GM12801 (cell line): Measurements from ENCODE around the gene PTBP3.

Source experiments
- TF ChIP-seq, protein P1 (sequence below): IDR thresholded peaks from one replicate; pipeline ENCODE4 v1.5.1; 2011; ENCODE audit warnings: control low read depth; ENCODE audit not compliant: insufficient read length; ENCODE audit errors: extremely low read depth

The PTBP3 gene

DNA sequence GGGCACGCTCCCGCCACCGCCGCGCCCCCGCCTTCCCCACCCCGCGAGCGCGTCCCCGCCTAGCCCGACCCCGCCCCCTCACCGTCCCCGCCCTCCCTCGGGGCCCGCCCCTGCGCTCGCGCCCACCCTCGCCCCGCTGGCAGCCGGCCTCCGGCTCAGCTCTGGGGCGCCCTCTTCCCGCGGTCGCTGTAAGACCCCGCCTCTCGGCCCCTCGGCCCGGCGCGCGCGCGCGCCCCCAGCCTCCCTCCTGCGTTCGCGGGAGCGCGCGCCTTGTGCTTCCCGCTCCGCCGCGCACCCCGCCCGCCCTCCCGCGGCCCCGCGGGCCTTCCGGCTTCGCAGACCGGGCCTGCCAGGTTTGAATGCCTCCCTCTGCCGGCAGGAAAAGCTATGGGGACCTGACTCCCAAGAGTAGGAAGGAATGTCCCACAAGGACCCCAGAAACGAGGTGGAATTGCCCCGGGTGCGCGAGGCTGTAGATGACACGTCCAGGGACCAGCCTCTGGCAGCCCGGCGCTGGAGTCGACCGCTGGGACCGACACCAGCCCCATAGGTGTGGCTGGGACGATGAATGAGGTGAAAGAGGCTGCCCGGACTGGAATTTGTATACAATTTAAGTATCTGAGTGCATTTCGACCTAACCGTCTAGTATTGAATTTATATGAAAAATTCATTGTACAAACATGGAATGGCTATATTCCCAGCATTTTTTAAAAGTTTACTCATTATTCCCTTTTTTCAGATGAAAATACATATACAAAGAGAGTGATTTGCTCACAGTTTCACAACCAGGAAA, 416 bp upstream of the PTBP3 start:
- TF ChIP-seq, protein P1, sequence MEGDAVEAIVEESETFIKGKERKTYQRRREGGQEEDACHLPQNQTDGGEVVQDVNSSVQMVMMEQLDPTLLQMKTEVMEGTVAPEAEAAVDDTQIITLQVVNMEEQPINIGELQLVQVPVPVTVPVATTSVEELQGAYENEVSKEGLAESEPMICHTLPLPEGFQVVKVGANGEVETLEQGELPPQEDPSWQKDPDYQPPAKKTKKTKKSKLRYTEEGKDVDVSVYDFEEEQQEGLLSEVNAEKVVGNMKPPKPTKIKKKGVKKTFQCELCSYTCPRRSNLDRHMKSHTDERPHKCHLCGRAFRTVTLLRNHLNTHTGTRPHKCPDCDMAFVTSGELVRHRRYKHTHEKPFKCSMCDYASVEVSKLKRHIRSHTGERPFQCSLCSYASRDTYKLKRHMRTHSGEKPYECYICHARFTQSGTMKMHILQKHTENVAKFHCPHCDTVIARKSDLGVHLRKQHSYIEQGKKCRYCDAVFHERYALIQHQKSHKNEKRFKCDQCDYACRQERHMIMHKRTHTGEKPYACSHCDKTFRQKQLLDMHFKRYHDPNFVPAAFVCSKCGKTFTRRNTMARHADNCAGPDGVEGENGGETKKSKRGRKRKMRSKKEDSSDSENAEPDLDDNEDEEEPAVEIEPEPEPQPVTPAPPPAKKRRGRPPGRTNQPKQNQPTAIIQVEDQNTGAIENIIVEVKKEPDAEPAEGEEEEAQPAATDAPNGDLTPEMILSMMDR = no peak

DNA sequence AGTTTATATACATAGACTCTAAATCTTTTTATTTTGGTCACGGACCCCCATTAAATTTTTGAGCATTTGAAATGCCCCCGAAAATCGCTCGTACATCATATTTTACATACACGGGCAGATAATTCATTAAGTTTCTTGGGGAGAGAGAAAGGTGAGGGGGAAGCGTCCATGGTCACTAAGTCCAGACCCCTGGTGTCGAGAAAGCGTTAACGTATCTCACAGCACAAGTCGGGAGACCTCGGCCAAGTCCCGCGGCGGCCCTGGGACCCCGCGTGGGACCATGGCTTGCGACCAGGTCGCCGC, 794 bp downstream of the PTBP3 start:
- TF ChIP-seq, protein P1 = no peak

DNA sequence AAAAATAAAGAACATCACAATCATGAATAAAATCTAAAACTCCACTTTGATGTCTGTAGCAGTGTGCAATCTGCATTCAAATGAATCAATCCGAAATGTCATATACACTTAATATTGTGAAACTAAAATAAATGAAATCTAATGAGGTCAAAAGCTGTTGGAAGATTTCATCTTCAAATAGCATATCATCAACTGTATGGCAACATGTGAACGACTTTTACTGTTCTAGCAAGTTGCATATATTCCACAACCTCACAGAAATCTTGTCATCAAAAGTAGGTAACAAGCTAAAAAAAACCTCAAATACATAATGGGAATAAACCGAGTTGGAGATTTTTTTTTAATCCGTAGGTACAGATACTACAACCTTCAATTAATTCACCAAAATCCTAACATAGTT, 1.2 kb downstream of the PTBP3 start:
- TF ChIP-seq, protein P1 = no peak

DNA sequence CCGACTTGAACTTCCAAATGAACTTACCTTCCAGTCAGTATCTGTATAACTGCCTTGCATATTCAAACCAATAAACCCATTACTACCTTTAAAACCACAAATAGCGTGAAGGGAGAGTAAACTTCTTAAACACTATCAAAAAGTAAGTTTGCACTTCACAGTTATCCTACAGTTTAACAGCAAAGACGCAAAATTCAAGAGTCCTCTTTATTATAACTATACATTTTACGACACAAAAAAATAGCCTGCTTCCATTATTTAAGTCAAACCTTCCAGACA, 1.8 kb downstream of the PTBP3 start:
- TF ChIP-seq, protein P1 = no peak

DNA sequence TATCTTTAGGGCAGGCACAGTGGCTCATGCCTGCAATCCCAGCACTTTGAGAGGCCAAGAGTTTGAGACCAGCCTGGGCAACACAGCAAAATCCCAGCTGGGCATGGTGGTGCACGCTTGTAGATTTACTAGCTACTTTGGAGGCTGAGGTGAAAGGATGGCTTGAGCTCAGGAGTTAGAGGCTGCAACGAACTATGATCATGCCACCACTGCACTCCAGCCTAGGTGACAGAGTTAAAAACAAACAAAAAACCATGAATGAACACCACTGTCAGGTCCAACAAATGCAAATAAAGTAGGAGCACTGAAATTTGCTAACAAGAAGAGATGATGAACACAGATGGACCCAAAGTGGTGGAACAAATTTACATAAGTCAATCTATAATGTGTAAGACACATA, 4.9 kb downstream of the PTBP3 start:
- TF ChIP-seq, protein P1 = no peak

DNA sequence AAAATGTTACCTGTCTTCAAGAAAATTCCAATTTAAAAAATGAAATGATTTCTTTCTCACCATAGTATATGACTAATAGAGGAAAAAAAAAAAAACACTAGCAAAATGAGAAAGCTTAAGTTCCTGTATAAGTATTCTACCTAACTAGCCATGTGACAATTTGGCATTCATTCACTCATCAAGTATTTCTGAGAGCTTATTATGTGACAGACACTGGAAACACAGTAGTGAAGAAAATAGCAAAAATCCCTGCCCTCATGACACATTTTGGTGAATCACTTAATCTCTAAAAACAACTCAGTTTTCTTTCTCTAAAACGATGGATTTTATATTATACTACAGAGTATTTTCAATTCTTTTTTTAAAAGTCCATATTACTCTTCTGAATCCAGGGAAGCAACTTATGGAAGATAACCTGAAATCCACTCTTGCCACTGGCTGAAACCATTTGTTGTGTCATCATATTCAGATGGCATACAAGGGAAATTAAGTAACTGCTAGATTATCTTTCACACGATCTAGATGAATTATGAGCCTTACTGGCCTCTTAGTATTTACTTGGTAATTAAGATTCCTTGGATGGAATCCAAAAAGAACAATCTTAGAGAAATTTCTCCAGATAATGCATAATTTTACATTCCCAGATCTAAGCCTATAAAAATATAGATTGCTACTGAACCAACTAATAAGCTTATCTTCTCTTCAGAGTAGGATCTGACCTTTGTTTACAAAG, 5.5 kb downstream of the PTBP3 start:
- TF ChIP-seq, protein P1 = no peak

DNA sequence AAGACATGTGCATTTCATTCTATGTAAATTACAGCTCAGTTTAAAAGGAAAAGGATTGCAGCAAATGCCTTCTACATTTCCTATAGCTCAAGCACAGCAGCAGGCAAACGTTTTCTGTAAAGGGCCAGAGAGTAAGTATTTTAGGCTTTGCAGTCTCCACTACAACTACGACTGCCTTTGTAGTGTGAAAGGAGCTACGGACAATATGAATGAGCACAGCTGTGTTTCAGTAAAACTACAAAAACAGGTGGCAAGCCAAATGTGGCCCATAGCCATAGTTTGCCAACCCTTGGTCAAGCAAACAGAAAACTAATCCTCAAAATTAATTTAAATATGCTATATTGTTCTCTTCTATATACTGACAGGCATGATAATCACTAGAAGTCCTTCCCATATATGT, 7.2 kb downstream of the PTBP3 start:
- TF ChIP-seq, protein P1 = no peak

DNA sequence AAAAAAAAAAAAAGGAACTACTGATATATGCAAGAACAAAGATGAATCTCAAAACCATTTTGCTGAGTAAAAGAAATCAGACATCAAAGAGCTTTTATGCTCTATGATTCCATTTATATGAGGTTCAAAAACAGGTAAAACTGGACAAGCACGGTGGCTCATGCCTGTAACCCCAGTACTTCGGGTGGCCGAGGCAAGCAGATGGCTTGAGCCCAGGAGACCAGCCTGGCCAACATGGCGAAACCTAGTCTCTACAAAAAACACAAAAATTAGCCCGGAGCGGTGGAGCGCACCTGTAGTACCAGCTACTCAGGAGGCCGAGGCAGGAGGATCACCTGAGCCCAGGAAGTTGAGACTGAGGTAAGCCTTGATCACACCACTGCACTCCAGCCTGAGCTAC, 7.8 kb downstream of the PTBP3 start:
- TF ChIP-seq, protein P1 = no peak
